HepG2 (cell line): Measurements from ENCODE around the gene PNLDC1. TPM values are rescaled to one million over a fixed set of nuclear protein-coding genes. Genes with fewer than 3 reads are reported as not detected.

Experiments used
- BORCS8-MEF2B ChIP-seq: sonication (generic); formaldehyde crosslinking; IDR thresholded peaks from 2 replicates; pipeline ENCODE4 v1.8.0; 2022; ENCODE audit warnings: mild to moderate bottlenecking, missing genetic modification reagents
- ERF ChIP-seq: IDR thresholded peaks from 2 replicates; pipeline ENCODE4 v1.6.1; 2018; ENCODE audit warnings: missing biosample characterization, missing genetic modification reagents
- KLF13 ChIP-seq: sonication (generic); formaldehyde crosslinking; IDR thresholded peaks from 2 replicates; pipeline ENCODE4 v1.4.0; 2020; ENCODE audit warnings: mild to moderate bottlenecking, missing genetic modification reagents
- MIER3 ChIP-seq: IDR thresholded peaks from 2 replicates; pipeline ENCODE4 v1.6.1; 2016; ENCODE audit warnings: missing compliant biosample characterization, borderline replicate concordance
- RXRA ChIP-seq: sonication (generic); formaldehyde crosslinking; IDR thresholded peaks from 2 replicates; pipeline ENCODE4 v1.5.1; 2020; ENCODE audit warnings: missing genetic modification reagents
- ZKSCAN5 ChIP-seq: sonication (generic); formaldehyde crosslinking; IDR thresholded peaks from 2 replicates; pipeline ENCODE4 v1.5.1; 2020; ENCODE audit warnings: mild to moderate bottlenecking, missing genetic modification reagents
- ZNF329 ChIP-seq: sonication (generic); formaldehyde crosslinking; IDR thresholded peaks from 2 replicates; pipeline ENCODE4 v1.9.0; 2021; ENCODE audit warnings: low read depth, mild to moderate bottlenecking, missing genetic modification reagents
- ZNF451 ChIP-seq: sonication (generic); formaldehyde crosslinking; IDR thresholded peaks from 2 replicates; pipeline ENCODE4 v1.5.0; 2020; ENCODE audit warnings: mild to moderate bottlenecking, missing genetic modification reagents
- polyA plus RNA-seq, 8 experiments: library from polyadenylated mRNA; depleted of rRNA in 3 of 8; stranded (reverse) in 7 of 8; unstranded in 1 of 8; fragments of >200 nt; fragmentation: Illumina TruSeq in 4 of 8; extraction: Trizol in 4 of 8; gene quantifications; 2 replicates each; pipeline versions ENCODE4 v1.2.1 to v1.2.3, GENCODE V29; 2011 to 2016; ENCODE audit warnings: low read depth in 4 of 8, missing spikeins in 1 of 8, mixed read lengths in 1 of 8; ENCODE audit not compliant: insufficient read depth in 1 of 8
- total RNA-seq, 5 experiments: library from RNA; depleted of rRNA; stranded (reverse); fragments of >200 nt; fragmentation: Illumina TruSeq; extraction: Trizol; gene quantifications; 2 replicates each; pipeline ENCODE4 v1.2.3, GENCODE V29; 2016; ENCODE audit warnings: low read depth in 1 of 5
- TF ChIP-seq, protein P1 (sequence below): IDR thresholded peaks from 2 replicates; pipeline ENCODE4 v1.6.1; 2016; ENCODE audit warnings: low read depth, missing genetic modification reagents, missing compliant biosample characterization
- TF ChIP-seq, protein P2 (sequence below): sonication (generic); formaldehyde crosslinking; IDR thresholded peaks from 2 replicates; pipeline ENCODE4 v1.5.0; 2020; ENCODE audit warnings: missing genetic modification reagents
- TF ChIP-seq, protein P3 (sequence below): sonication (generic); formaldehyde crosslinking; IDR thresholded peaks from 2 replicates; pipeline ENCODE4 v1.4.0; 2020; ENCODE audit warnings: missing genetic modification reagents
- TF ChIP-seq, protein P4 (sequence below): sonication (generic); formaldehyde crosslinking; IDR thresholded peaks from 2 replicates; pipeline ENCODE4 v1.9.0; 2021; ENCODE audit warnings: missing genetic modification reagents, mild to moderate bottlenecking, borderline replicate concordance
- TF ChIP-seq, protein P5 (sequence below): sonication (generic); formaldehyde crosslinking; IDR thresholded peaks from 2 replicates; pipeline ENCODE4 v1.4.0; 2020; ENCODE audit warnings: missing genetic modification reagents, borderline replicate concordance

Gene PNLDC1
- total and polyA plus RNA-seq, 2 of the 13 experiments (the other 11 are each of a cell fraction or from before 2014, with no cell fraction given), result not detected

DNA sequence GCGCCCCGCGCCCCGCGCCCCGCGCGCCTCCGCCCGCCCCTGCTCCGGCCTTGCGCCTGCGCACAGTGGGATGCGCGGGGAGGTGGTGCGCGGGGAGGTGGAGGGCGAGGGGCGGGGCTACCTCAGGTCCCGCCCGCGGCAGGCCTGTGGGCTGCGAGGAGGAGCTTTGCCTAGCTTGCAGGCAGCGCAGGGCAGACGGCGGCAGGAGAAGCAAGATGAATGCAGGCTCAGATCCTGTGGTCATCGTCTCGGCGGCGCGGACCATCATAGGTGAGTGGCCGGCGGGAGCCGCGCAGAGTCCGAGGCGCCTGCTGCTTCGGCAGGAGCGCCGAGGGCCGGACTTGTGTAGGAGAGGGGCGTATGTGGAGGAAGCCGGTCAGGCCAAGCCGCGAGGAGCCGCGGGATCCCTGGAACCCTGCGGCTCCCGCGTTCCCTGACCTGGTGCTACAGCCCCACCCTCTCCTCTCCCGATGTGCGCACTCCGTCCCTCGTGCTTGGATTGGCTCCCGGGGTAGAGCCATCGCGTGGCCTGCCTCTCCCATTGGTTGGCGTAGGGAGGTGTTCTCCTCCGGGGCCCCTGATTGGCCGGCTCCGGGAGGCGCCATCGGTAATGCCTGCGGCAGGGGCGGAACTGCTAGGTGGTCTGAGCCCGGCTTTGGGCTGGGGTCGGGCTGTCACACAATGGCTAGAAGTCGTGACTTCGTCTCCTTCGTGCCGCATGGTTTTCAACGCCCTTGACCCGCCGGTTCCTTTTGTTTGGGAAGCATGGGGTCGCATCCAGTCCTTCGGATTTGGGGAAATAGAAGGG, 38.0 kb upstream of the PNLDC1 start, which contains the start of gene ACAT2 (continued):
- TF ChIP-seq, protein P1, sequence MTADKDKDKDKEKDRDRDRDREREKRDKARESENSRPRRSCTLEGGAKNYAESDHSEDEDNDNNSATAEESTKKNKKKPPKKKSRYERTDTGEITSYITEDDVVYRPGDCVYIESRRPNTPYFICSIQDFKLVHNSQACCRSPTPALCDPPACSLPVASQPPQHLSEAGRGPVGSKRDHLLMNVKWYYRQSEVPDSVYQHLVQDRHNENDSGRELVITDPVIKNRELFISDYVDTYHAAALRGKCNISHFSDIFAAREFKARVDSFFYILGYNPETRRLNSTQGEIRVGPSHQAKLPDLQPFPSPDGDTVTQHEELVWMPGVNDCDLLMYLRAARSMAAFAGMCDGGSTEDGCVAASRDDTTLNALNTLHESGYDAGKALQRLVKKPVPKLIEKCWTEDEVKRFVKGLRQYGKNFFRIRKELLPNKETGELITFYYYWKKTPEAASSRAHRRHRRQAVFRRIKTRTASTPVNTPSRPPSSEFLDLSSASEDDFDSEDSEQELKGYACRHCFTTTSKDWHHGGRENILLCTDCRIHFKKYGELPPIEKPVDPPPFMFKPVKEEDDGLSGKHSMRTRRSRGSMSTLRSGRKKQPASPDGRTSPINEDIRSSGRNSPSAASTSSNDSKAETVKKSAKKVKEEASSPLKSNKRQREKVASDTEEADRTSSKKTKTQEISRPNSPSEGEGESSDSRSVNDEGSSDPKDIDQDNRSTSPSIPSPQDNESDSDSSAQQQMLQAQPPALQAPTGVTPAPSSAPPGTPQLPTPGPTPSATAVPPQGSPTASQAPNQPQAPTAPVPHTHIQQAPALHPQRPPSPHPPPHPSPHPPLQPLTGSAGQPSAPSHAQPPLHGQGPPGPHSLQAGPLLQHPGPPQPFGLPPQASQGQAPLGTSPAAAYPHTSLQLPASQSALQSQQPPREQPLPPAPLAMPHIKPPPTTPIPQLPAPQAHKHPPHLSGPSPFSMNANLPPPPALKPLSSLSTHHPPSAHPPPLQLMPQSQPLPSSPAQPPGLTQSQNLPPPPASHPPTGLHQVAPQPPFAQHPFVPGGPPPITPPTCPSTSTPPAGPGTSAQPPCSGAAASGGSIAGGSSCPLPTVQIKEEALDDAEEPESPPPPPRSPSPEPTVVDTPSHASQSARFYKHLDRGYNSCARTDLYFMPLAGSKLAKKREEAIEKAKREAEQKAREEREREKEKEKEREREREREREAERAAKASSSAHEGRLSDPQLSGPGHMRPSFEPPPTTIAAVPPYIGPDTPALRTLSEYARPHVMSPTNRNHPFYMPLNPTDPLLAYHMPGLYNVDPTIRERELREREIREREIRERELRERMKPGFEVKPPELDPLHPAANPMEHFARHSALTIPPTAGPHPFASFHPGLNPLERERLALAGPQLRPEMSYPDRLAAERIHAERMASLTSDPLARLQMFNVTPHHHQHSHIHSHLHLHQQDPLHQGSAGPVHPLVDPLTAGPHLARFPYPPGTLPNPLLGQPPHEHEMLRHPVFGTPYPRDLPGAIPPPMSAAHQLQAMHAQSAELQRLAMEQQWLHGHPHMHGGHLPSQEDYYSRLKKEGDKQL (CRISPR knock-in tag), result no peak; the same call in 1 of the 2 replicates
- TF ChIP-seq RXRA (CRISPR knock-in tag) (no peak; the same call in none of the 2 replicates), MIER3 (CRISPR knock-in tag) (peak; percentile 57; the same call in 1 of the 2 replicates), KLF13 (CRISPR knock-in tag) (no peak), BORCS8-MEF2B (CRISPR knock-in tag) (peak; percentile 87), ERF (peak; percentile 89), ZKSCAN5 (CRISPR knock-in tag) (no peak; the same call in 1 of the 2 replicates), ZNF329 (CRISPR knock-in tag) (no peak; the same call in 1 of the 2 replicates), ZNF451 (CRISPR knock-in tag) (peak; percentile 58; the same call in 1 of the 2 replicates)
- TF ChIP-seq, protein P2, sequence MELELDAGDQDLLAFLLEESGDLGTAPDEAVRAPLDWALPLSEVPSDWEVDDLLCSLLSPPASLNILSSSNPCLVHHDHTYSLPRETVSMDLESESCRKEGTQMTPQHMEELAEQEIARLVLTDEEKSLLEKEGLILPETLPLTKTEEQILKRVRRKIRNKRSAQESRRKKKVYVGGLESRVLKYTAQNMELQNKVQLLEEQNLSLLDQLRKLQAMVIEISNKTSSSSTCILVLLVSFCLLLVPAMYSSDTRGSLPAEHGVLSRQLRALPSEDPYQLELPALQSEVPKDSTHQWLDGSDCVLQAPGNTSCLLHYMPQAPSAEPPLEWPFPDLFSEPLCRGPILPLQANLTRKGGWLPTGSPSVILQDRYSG (CRISPR knock-in tag), result peak; percentile 76; the same call in 1 of the 2 replicates
- TF ChIP-seq, protein P3, sequence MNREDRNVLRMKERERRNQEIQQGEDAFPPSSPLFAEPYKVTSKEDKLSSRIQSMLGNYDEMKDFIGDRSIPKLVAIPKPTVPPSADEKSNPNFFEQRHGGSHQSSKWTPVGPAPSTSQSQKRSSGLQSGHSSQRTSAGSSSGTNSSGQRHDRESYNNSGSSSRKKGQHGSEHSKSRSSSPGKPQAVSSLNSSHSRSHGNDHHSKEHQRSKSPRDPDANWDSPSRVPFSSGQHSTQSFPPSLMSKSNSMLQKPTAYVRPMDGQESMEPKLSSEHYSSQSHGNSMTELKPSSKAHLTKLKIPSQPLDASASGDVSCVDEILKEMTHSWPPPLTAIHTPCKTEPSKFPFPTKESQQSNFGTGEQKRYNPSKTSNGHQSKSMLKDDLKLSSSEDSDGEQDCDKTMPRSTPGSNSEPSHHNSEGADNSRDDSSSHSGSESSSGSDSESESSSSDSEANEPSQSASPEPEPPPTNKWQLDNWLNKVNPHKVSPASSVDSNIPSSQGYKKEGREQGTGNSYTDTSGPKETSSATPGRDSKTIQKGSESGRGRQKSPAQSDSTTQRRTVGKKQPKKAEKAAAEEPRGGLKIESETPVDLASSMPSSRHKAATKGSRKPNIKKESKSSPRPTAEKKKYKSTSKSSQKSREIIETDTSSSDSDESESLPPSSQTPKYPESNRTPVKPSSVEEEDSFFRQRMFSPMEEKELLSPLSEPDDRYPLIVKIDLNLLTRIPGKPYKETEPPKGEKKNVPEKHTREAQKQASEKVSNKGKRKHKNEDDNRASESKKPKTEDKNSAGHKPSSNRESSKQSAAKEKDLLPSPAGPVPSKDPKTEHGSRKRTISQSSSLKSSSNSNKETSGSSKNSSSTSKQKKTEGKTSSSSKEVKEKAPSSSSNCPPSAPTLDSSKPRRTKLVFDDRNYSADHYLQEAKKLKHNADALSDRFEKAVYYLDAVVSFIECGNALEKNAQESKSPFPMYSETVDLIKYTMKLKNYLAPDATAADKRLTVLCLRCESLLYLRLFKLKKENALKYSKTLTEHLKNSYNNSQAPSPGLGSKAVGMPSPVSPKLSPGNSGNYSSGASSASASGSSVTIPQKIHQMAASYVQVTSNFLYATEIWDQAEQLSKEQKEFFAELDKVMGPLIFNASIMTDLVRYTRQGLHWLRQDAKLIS (CRISPR knock-in tag), result peak; percentile 85; the same call in 1 of the 2 replicates
- TF ChIP-seq, protein P4, sequence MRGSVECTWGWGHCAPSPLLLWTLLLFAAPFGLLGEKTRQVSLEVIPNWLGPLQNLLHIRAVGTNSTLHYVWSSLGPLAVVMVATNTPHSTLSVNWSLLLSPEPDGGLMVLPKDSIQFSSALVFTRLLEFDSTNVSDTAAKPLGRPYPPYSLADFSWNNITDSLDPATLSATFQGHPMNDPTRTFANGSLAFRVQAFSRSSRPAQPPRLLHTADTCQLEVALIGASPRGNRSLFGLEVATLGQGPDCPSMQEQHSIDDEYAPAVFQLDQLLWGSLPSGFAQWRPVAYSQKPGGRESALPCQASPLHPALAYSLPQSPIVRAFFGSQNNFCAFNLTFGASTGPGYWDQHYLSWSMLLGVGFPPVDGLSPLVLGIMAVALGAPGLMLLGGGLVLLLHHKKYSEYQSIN (CRISPR knock-in tag), result no peak
- TF ChIP-seq, protein P5, sequence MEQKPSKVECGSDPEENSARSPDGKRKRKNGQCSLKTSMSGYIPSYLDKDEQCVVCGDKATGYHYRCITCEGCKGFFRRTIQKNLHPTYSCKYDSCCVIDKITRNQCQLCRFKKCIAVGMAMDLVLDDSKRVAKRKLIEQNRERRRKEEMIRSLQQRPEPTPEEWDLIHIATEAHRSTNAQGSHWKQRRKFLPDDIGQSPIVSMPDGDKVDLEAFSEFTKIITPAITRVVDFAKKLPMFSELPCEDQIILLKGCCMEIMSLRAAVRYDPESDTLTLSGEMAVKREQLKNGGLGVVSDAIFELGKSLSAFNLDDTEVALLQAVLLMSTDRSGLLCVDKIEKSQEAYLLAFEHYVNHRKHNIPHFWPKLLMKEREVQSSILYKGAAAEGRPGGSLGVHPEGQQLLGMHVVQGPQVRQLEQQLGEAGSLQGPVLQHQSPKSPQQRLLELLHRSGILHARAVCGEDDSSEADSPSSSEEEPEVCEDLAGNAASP (CRISPR knock-in tag), result peak; percentile 10; the same call in 1 of the 2 replicates
